Measurements from ENCODE around the gene CBX8. TPM values are rescaled to one million over a fixed set of nuclear protein-coding genes. Genes with fewer than 3 reads are reported as not detected.
A peak's percentile ranks its signal among the peaks of the same experiment; 100 is the strongest.

Gene CBX8
- total and polyA plus RNA-seq, 2 donors (not counting 3 experiments of a cell fraction or from before 2014, with no cell fraction given): 0.69 to 3.1 TPM

DNA sequence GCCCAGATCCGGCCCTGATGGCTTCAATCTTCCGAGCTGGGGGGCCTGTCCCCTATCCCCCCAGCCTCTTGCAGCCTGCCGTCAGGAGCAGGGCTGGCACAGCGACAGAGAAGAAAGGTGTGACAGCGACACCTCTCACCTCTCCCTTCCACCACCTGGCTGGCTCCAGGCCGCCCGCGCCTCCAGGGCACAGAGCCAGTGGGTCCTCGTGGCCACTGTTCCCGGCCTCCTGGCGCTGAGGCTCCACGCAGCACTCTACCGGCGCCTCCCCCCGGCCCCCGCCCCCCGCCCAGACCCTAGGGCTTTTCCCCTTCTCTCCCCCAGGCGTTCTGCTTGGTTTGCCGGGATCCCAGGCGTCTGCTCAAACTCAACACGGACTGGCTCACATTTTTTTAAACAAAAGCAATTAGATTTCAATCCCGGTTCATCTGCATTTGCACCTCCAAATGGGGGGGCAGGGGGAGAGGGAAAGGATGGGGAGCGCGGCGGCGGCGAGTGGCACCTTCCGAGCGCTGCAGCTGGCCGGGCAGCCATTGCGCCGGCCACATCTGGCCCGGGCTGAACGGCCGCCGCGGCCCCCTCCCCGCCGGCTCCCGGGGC lies 12.8 kb upstream of the CBX8 start:
- POLR2A ChIA-PET: interaction anchor here (0.6 kb wide), 1 partner anchor 12 kb away, joined by 5 read pairs; the partner anchor contains the start of gene CBX8
- dilution Hi-C loops (cut with MboI; ENCODE audit: extremely low pct_ligation_motif_present, low sequenced_read_pairs) (no loop called here), intact Hi-C loops (cut with micrococcal nuclease) (loop anchor here (2.0 kb wide), 2 partner anchors 29 to 63 kb away; partner anchors contain the start of gene CBX4)
- H3K4me3 ChIP-seq (replicated peaks in 1 of 3; ENCODE audit: insufficient read depth in 1 of 3, low read depth in 1 of 3, low read length in 3 of 3): no peak overlapping the region
- no peak overlapping the region for H2AFZ ChIP-seq (ENCODE audit: low read depth, low read length)
- H3K9me1 ChIP-seq (replicated peaks; ENCODE audit: control insufficient read depth, extremely low read depth, insufficient read depth, low read length): no peaks in the 10 kb centered on the region
- no peaks in the 10 kb centered on the region for H3K36me3 ChIP-seq (ENCODE audit: control insufficient read depth in 2 of 2, extremely low read depth in 1 of 2, insufficient read depth in 2 of 2, low read length in 2 of 2)
- DNase-seq (ENCODE audit: low read depth, low spot score) (no peak), FAIRE-seq (no peak)
- H4K20me1 ChIP-seq (replicated peaks; ENCODE audit: control insufficient read depth, extremely low read depth, insufficient read depth, low read length): no peaks in the 10 kb centered on the region
- no TSS peak for BruUV-seq (replicated peaks)
- peaks cover 74 to 83% of the 10 kb centered on the region in 2 experiments for H3K27me3 ChIP-seq (ENCODE audit: control insufficient read depth in 2 of 2, insufficient read depth in 2 of 2, low read length in 2 of 2)
- no peak overlapping the region for H3K4me2 ChIP-seq (ENCODE audit: insufficient read depth, low read length)
- no peaks in the 10 kb centered on the region for H3K79me2 ChIP-seq (ENCODE audit: control insufficient read depth, insufficient read depth, low read length)
- no peak overlapping the region for H3K9ac ChIP-seq (replicated peaks; ENCODE audit: extremely low read depth, insufficient read depth, low read length)
- TF ChIP-seq, protein P1, sequence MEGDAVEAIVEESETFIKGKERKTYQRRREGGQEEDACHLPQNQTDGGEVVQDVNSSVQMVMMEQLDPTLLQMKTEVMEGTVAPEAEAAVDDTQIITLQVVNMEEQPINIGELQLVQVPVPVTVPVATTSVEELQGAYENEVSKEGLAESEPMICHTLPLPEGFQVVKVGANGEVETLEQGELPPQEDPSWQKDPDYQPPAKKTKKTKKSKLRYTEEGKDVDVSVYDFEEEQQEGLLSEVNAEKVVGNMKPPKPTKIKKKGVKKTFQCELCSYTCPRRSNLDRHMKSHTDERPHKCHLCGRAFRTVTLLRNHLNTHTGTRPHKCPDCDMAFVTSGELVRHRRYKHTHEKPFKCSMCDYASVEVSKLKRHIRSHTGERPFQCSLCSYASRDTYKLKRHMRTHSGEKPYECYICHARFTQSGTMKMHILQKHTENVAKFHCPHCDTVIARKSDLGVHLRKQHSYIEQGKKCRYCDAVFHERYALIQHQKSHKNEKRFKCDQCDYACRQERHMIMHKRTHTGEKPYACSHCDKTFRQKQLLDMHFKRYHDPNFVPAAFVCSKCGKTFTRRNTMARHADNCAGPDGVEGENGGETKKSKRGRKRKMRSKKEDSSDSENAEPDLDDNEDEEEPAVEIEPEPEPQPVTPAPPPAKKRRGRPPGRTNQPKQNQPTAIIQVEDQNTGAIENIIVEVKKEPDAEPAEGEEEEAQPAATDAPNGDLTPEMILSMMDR (IDR thresholded peaks at IDR 0.05; ENCODE audit: extremely low read depth in 1 of 2, insufficient read depth in 1 of 2, low read depth in 1 of 2, low read length in 2 of 2): no peak
- TF ChIP-seq POLR2AphosphoS5 (IDR thresholded peaks at IDR 0.05; ENCODE audit: insufficient read depth, low read depth, low read length) (no peak), GATA2 (IDR thresholded peaks at IDR 0.05; ENCODE audit: insufficient read depth, insufficient read length, low read depth, low read length) (no peak), MYC (IDR thresholded peaks at IDR 0.05; ENCODE audit: low read depth, low read length) (no peak), FOS (IDR thresholded peaks at IDR 0.05; ENCODE audit: borderline replicate concordance, insufficient read depth, low read length) (no peak), EZH2 (IDR thresholded peaks at IDR 0.05; ENCODE audit: borderline replicate concordance, low read depth, low read length, severe bottlenecking) (peak; percentile 64), POLR2A (IDR thresholded peaks at IDR 0.05; ENCODE audit: low read depth, low read length) (no peak)
- TF ChIP-seq, protein P2, sequence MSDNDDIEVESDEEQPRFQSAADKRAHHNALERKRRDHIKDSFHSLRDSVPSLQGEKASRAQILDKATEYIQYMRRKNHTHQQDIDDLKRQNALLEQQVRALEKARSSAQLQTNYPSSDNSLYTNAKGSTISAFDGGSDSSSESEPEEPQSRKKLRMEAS (IDR thresholded peaks at IDR 0.05; ENCODE audit: insufficient read depth, insufficient read length): no peak
- H3K27ac ChIP-seq (ENCODE audit: insufficient read depth, low read depth, low read length): no peak overlapping the region
- peaks cover 5% of the 10 kb centered on the region for H3K4me1 ChIP-seq (ENCODE audit: control insufficient read depth, extremely low read depth, insufficient read depth, low read length)
- H3K9me3 ChIP-seq (replicated peaks; ENCODE audit: control insufficient read depth, insufficient read depth, low read length): no peaks in the 10 kb centered on the region
- CTCF ChIA-PET: interaction anchor here (0.9 to 6.1 kb wide), 5 partner anchors 10 to 33 kb away, joined by 3 to 59 read pairs (median 9); partner anchors contain the start of gene CBX4
